Parathyroid adenoma (tissue), 2 donors: Measurements from ENCODE around the gene LYPD4.

Experiments
- H2AFZ ChIP-seq: fragments of 300-600 bp; sonication (generic); one replicate; pipeline ENCODE4 v1.7.0; 2017; ENCODE audit warnings: antibody characterized with exemption, mild to moderate bottlenecking
- H3K27ac ChIP-seq: fragments of 300-600 bp; sonication (generic); one replicate; pipeline ENCODE4 v1.7.0; 2017
- H3K27me3 ChIP-seq: fragments of 300-600 bp; sonication (generic); one replicate; pipeline ENCODE4 v1.7.0; 2017; ENCODE audit warnings: low read length; ENCODE audit not compliant: control insufficient read depth, insufficient read depth
- H3K36me3 ChIP-seq: fragments of 300-600 bp; sonication (generic); one replicate; pipeline ENCODE4 v1.7.0; 2017; ENCODE audit warnings: low read length; ENCODE audit not compliant: control insufficient read depth, insufficient read depth
- H3K4me1 ChIP-seq: fragments of 300-600 bp; sonication (generic); one replicate; pipeline ENCODE4 v1.7.0; 2017; ENCODE audit warnings: control low read depth
- H3K4me2 ChIP-seq: fragments of 300-600 bp; sonication (generic); one replicate; pipeline ENCODE4 v1.7.0; 2017; ENCODE audit warnings: low read length
- H3K4me3 ChIP-seq: fragments of 300-600 bp; sonication (generic); one replicate; pipeline ENCODE4 v1.7.0; 2017; ENCODE audit warnings: low read depth, low read length
- H3K79me2 ChIP-seq: fragments of 300-600 bp; sonication (generic); one replicate; pipeline ENCODE4 v1.7.0; 2017; ENCODE audit warnings: control low read depth
- H3K9ac ChIP-seq: fragments of 300-600 bp; sonication (generic); one replicate; pipeline ENCODE4 v1.7.0; 2017; ENCODE audit warnings: mild to moderate bottlenecking
- H3K9me3 ChIP-seq: fragments of 300-600 bp; sonication (generic); one replicate; pipeline ENCODE4 v1.7.0; 2017; ENCODE audit warnings: low read length; ENCODE audit not compliant: control insufficient read depth
- TF ChIP-seq, protein P1 (sequence below): fragments of 300-600 bp; sonication (generic); IDR thresholded peaks from one replicate; pipeline ENCODE4 v1.7.0; 2017; ENCODE audit warnings: antibody characterized with exemption, mild to moderate bottlenecking
- donor health status: primary hyperparathyroidism.

LYPD4 gene

DNA sequence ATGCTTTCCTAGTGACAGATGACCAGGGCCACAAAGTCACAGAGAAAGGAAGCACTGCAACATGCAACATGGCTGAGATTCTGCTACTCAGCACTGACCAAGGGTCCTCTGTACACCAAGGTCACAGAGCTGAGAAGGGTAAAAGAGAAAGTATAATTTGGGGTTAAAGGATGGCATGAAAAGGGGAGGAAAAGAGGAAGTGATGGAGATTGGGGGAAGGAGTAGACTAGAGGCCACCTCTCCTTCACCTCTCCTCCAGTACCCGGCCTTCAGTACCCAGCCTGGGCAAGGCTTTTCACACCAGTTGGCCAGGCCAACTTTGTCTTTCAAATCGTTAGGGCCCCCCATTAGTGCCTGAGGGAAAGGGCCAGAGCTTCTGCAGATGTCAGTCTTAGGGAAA, 9.3 kb upstream of the LYPD4 start:
- Histone ChIP-seq H3K27ac (no peak overlapping the region), H3K4me1 (no peaks in the 10 kb centered on the region)

DNA sequence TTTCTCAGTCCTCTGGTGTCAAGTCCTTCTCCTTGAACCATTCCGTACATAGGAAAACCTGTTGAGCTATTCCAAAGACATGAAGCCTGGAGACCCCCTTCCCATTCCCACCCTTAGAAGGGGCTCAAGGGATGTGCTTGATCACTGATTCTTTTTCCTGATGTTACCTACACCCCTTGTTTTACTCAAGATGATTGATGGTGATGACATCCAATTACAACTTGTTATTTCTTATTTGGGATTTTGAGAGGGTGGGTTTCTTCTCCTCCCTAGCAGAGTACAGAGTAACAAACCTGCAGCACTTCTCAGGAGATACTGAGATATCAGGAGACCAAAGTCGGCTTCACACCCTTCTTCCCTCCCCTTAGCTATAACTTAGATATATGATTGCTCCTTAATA, 8.9 kb upstream of the LYPD4 start:
- no peak overlapping the region for H3K27ac ChIP-seq
- H3K4me3 ChIP-seq, result no peak overlapping the region
- no peaks in the 10 kb centered on the region for H3K36me3 ChIP-seq
- H3K9me3 ChIP-seq, result no peaks in the 10 kb centered on the region
- H3K79me2 ChIP-seq, result no peaks in the 10 kb centered on the region
- no peak overlapping the region for H3K4me2 ChIP-seq
- no peaks in the 10 kb centered on the region for H3K27me3 ChIP-seq
- no peak overlapping the region for H2AFZ ChIP-seq
- TF ChIP-seq, protein P1, sequence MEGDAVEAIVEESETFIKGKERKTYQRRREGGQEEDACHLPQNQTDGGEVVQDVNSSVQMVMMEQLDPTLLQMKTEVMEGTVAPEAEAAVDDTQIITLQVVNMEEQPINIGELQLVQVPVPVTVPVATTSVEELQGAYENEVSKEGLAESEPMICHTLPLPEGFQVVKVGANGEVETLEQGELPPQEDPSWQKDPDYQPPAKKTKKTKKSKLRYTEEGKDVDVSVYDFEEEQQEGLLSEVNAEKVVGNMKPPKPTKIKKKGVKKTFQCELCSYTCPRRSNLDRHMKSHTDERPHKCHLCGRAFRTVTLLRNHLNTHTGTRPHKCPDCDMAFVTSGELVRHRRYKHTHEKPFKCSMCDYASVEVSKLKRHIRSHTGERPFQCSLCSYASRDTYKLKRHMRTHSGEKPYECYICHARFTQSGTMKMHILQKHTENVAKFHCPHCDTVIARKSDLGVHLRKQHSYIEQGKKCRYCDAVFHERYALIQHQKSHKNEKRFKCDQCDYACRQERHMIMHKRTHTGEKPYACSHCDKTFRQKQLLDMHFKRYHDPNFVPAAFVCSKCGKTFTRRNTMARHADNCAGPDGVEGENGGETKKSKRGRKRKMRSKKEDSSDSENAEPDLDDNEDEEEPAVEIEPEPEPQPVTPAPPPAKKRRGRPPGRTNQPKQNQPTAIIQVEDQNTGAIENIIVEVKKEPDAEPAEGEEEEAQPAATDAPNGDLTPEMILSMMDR, result no peak
- no peak overlapping the region for H3K9ac ChIP-seq
- H3K4me1 ChIP-seq, result no peaks in the 10 kb centered on the region

More for the DNA sequence above, 9.3 kb upstream of the LYPD4 start:
- no peak overlapping the region for H3K9ac ChIP-seq
- TF ChIP-seq, protein P1, result no peak
- no peak overlapping the region for H3K4me3 ChIP-seq
- H3K4me2 ChIP-seq, result no peak overlapping the region
- no peak overlapping the region for H2AFZ ChIP-seq
- no peaks in the 10 kb centered on the region for H3K79me2 ChIP-seq
- H3K36me3 ChIP-seq, result no peaks in the 10 kb centered on the region
- H3K9me3 ChIP-seq, result no peaks in the 10 kb centered on the region
- no peaks in the 10 kb centered on the region for H3K27me3 ChIP-seq

DNA sequence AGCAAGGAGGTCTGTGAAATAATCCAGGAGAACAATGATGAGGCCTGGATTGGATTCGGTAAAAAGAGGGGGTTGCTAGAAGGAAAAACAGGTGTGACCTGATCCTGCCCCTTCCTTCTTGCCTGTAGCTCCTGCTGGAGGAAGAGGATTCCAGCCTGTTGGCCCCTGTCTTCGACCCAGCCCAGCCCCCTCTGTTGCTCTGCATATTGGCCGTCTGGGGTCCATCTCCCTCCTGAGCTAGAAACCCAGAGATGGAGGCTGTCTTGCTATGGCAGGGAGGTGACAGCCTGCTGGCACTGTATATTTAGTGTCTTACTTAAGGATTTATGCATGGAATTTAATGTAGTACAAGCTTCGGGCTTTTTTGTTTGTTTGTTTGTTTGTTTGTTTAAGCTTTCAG, 7.0 kb upstream of the LYPD4 start:
- Histone ChIP-seq H3K9ac (no peak overlapping the region), H3K36me3 (no peaks in the 10 kb centered on the region), H3K4me1 (no peaks in the 10 kb centered on the region), H2AFZ (no peak overlapping the region), H3K9me3 (no peaks in the 10 kb centered on the region), H3K4me2 (no peak overlapping the region), H3K79me2 (no peaks in the 10 kb centered on the region), H3K27ac (no peak overlapping the region), H3K4me3 (no peak overlapping the region), H3K27me3 (no peaks in the 10 kb centered on the region)
- TF ChIP-seq, protein P1, result no peak

DNA sequence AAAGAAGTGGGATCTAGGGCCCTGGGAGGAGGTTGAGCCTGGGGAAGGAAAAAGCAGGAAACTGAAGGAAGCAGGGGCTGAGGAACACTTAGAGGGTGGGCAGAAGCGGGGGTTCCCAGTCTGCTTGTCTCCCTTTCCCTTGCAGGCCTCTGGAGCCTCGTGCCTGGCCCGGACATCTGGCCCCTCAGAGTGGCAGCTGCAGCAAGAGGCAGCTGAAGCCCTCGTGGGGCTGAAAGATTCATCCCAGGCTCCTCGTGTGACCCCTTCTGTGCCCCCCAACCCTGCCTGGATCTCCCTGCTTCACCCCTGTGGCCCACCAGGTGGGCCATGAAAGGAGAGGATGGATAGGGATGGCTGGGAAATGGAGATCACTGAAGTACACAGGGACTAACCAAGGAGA, 5.9 kb upstream of the LYPD4 start:
- no peak overlapping the region for H3K4me2 ChIP-seq

DNA sequence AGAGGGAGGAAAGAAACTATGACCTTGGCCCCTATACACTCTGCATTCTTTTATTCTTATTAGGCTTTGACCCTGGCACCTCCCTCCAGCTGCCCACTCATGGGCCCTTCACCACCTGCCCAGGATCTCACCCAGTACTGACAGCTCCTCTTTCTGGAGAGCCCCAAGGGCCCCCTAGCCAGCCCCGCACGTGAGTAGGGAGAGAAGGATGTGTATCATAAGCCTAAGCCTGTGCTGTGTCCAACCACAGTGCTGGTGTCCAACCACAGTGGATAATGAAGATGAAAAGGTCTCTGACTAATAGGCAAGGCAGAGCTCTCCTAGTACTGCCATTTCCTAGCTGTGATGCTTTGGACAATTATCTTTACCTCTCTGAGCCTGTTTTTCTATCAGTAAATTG, 4.6 kb upstream of the LYPD4 start:
- Histone ChIP-seq H3K4me1 (no peaks in the 10 kb centered on the region), H2AFZ (no peak overlapping the region), H3K27me3 (no peaks in the 10 kb centered on the region), H3K9me3 (no peaks in the 10 kb centered on the region), H3K4me3 (no peak overlapping the region), H3K27ac (no peak overlapping the region), H3K9ac (no peak overlapping the region), H3K79me2 (no peaks in the 10 kb centered on the region), H3K36me3 (no peaks in the 10 kb centered on the region), H3K4me2 (no peak overlapping the region)
- TF ChIP-seq, protein P1, result no peak

More for the DNA sequence above, 5.9 kb upstream of the LYPD4 start:
- Histone ChIP-seq H3K4me3 (no peak overlapping the region), H3K9me3 (no peaks in the 10 kb centered on the region), H3K9ac (no peak overlapping the region), H3K27ac (no peak overlapping the region), H3K79me2 (no peaks in the 10 kb centered on the region), H2AFZ (no peak overlapping the region), H3K4me1 (no peaks in the 10 kb centered on the region), H3K27me3 (no peaks in the 10 kb centered on the region), H3K36me3 (no peaks in the 10 kb centered on the region)
- TF ChIP-seq, protein P1, result no peak
